GM12801 (cell line): ENCODE results near the gene ABTB2.

Source experiments
- TF ChIP-seq, protein P1 (sequence below): IDR thresholded peaks from one replicate; pipeline ENCODE4 v1.5.1; 2011; ENCODE audit warnings: control low read depth; ENCODE audit not compliant: insufficient read length; ENCODE audit errors: extremely low read depth

Gene ABTB2

DNA sequence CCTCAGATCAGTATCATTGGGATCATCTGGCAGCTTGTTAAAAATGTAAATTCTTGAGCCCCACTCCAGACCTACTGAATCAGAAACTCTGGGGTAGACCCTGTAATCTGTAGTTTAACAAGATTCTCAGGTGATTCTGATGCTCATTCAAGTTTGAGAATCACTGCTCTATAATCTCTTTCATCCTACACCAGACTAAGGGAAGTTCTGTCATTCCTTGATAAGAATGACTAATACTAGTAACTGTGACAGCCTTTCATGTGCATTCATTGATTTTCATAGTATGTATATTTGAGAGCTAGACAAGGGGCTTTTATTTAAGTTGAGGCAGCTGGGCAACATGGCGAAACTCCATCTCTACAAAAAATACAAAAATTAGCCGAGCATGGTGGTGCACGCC, 222.4 kb downstream of the ABTB2 start:
- TF ChIP-seq, protein P1, sequence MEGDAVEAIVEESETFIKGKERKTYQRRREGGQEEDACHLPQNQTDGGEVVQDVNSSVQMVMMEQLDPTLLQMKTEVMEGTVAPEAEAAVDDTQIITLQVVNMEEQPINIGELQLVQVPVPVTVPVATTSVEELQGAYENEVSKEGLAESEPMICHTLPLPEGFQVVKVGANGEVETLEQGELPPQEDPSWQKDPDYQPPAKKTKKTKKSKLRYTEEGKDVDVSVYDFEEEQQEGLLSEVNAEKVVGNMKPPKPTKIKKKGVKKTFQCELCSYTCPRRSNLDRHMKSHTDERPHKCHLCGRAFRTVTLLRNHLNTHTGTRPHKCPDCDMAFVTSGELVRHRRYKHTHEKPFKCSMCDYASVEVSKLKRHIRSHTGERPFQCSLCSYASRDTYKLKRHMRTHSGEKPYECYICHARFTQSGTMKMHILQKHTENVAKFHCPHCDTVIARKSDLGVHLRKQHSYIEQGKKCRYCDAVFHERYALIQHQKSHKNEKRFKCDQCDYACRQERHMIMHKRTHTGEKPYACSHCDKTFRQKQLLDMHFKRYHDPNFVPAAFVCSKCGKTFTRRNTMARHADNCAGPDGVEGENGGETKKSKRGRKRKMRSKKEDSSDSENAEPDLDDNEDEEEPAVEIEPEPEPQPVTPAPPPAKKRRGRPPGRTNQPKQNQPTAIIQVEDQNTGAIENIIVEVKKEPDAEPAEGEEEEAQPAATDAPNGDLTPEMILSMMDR: no peak

DNA sequence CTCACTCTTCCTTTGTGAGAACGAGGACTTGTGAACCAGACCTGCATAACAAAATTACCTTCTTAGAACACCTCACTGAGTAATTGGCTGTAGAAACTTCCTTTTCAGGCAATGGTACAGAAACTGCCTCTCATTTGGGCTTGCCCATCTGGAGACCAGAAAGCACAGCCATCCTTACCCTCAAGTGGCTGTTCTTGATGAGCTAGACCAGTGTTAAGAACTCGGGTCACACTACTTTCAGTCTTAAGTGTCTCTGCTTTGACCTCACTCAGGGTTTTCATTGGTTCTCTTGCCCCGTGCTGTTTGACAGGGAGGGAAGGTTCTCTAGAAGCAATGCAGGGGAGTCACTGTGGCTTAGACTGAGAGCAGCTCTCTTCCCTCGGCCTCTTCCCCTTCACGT, 223.0 kb downstream of the ABTB2 start:
- TF ChIP-seq, protein P1: no peak

DNA sequence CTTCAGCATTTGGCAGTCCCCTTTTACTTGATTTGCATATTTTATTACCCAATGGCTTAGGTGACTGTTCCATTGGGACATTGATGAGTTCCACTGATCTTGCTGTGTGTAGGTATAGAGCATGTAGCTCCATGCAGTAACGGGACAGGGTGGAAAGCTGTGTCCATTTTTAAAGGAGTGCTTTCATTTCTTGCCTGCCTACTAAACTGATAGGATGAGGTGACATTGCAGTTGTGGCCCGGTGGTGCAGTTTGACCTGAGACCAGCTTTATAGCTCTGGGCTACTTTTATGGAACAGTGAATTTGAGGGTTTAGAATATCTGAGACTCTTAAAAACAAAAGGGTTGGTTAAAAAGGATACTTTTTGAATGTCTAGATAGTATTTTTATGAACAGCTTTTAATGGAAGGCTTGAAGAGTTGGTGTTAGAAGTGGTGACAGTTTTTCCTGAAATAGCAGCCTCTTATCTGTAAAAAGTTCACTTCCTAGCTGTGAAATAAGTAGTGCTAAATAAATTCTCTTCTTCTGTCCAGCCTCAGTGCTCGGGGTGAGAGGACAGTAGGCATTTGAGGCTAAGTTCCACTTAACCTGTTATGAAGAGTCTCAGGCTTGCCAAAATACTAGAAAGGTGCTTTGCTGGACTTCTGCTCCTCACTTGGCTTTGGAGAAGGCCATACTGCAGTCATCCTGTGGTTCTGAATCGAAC, 225.4 kb downstream of the ABTB2 start:
- TF ChIP-seq, protein P1: no peak

DNA sequence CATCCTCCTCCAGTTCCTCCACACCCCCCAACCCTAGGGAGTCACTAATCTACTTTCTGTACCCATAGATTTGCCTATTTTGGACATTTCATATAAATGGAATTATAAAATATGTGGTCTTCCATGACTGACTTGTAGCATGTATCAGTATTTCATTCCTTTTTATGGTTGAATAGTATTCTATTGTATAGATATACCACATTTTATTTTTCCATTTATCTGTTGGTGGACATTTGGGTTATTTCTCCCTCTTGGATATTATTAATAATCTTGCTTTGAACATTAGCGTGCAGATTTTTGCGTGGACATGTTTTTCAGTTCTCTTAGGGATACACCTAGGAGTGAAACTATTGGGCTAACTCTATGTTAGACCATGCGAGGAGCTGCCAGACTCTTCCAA, 229.0 kb downstream of the ABTB2 start:
- TF ChIP-seq, protein P1: no peak

DNA sequence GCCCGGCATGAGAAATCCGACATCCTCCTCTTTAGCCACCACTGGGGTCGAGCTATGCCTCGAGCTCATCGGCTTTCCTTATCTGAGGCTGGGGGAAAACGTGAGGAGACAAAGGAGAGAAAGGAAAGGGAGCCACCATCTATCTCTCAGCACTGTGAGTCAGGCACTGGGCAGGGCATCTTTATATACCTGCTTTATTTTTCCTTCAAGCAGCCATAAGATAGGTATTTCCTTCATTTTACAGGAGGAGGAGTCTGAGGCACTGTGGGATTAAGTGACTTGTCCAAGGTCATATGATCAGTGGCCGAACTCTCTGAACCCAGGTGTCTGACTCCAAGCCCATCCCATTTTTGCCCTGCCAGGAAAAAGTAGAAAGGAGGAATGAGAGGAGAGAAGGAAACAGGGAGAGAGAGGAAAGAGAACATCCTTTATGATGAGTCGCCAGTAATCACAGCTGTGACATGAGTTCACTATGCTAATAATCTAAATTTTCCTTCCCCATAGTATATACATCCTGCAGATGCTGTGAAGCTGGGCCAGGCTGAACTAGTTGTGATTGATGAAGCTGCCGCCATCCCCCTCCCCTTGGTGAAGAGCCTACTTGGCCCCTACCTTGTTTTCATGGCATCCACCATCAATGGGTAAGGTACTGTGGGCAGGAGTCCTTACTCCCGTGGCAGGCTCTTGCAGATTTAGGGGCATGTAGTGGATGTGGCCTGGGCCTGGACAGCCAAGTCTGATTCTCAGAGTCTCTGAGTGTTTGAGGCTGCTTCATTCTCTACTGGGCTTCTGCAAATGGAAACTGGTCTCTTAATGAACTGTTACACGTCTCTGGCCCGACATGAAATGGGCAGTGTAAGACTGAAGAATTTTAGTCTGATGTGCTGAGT, 230.6 kb downstream of the ABTB2 start:
- TF ChIP-seq, protein P1: no peak

DNA sequence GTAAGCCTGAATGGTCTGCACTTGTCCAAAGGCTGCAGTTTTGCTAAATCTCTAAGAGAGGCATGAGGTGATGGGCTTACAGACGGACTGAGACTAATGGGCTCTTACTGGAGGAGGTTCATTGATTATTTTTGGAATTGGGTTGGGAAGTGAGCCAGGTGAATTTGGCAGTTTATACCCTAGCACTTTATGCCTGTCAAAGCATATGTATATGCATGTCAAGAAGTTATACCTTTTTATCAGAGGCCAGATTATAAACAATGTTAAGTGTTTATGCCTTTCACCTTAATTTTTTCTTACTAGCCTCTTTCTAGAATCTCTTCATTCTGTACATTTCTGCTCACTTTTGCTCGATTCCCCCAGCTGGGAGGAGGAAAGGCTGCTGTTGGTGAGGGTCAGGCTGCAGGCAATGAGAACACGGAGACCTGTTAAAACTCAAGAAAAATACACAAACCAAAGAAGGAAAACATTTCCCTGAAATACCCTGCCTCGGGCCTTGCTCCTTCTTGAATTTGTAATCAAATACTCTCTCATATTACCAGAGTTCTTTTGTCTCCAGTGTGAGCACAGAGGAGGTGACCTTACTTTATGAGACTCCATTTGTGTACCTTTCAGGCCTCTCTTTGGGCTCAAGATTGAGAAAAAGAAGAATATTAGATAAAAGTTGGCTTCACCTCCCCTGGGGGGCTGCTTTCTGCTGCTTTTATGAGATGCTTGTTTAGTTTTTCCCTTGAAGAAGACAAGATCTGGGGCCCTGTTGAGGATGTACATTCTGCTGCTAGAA, 232.7 kb downstream of the ABTB2 start:
- TF ChIP-seq, protein P1: no peak

DNA sequence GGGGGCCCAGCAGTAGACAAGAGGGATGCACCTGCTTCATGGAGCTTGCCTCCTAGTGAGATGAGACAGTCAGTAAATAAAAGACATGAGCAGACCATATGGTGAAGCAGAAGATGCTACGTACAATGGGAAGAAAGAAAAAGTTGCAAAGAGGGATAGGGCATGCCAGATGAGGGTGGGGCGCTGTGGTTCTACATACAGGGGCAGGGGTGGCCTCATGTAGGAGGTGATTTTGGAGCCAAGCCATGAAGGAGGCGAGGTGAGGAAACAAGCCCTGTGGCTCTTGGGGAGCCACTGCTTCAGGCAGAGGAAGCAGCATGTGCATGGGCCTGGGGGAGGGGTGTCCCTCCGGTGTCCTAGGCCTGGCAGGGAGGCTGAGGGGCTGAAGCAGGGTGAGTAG, 237.2 kb downstream of the ABTB2 start:
- TF ChIP-seq, protein P1: no peak
